HG03045 (cell line): ENCODE results near the gene GEMIN2.
"Not testable (repeated sequence)": the region's sequence is repeated elsewhere in the genome, so short reads cannot be mapped to it uniquely, and the experiment has no call there.

Experiments
- ATAC-seq: cut with Tn5 transposase; IDR thresholded peaks from one replicate; pipeline ENCODE4 v1.9.1; 2021; ENCODE audit warnings: mild to moderate bottlenecking, moderate library complexity; ENCODE audit not compliant: unreplicated experiment

GEMIN2 gene

DNA sequence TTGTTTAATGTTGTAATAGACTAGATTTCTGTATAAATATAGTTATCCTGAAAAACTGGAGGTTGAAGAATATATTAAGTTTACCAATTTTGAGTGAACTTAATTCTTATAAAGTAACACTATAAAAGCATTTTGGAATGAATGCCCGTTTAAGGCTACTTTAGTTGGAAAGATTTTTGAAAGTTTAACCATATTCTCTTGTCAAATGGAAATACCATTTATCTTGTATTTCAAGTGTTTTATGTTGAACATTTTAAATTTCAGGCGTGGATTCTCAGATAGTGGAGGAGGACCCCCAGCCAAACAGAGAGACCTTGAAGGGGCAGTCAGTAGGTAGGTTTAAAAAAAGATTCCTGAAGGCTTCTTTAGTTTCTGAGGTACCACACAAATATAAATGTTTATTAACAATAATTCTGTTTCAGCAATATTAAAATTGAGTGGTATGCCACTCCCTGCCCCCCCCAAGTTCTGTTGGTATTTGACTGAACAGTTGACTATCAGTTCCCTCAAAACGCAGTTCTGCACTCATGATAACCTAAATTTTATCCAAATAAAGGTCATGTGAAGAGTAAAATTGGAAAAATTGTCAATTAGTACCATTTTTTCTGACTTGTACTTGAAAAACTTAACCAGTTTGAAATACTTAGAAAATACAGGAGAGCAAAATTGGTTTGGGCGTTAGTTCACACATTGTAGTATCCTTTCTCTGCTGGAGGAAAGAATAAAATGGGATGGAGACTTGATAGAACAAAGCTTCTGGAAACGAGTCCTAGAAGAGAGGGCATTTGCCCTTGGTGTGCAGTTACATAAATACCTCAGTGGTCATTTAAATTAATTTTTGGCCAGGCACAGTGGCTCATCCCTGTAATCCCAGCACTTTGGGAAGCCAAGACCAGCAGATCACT lies 62.4 kb downstream of the GEMIN2 start:
- no peak for ATAC-seq

DNA sequence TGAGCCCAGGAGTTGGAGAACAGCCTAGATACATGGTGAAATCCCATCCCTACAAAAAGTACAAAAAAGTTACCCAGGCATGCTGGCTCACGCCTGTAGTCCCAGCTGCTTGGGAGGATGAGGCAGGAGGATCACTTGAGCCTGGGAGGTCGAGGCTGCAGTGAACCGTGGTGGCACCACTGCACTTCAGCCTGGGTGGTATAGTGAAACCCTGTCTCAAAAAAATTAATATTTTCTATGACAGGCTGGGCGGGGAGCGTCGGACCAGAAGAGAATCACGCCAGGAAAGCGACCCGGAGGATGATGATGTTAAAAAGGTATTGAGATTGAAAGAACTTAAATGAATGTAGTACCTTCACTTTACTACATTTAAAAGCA lies 63.0 kb downstream of the GEMIN2 start:
- ATAC-seq, result no peak

DNA sequence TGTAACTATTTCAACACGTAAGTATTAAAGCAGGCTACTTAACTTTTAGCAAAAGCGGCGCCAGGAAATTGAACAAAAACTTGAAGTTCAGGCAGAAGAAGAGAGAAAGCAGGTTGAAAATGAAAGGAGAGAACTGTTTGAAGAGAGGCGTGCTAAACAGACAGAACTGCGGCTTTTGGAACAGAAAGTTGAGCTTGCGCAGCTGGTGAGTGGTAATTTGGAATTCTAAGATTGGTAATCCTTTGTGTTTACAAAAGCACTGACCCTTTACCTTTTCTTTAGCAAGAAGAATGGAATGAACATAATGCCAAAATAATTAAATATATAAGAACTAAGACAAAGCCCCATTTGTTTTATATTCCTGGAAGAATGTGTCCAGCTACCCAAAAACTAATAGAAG lies 64.9 kb downstream of the GEMIN2 start:
- no peak for ATAC-seq

DNA sequence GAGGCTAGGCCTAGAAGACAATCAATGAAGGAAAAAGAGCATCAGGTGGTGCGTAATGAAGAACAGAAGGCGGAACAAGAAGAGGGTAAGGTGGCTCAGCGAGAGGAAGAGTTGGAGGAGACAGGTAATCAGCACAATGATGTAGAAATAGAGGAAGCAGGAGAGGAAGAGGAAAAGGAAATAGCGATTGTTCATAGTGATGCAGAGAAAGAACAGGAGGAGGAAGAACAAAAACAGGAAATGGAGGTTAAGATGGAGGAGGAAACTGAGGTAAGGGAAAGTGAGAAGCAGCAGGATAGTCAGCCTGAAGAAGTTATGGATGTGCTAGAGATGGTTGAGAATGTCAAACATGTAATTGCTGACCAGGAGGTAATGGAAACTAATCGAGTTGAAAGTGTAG lies 66.4 kb downstream of the GEMIN2 start:
- ATAC-seq, result no peak

DNA sequence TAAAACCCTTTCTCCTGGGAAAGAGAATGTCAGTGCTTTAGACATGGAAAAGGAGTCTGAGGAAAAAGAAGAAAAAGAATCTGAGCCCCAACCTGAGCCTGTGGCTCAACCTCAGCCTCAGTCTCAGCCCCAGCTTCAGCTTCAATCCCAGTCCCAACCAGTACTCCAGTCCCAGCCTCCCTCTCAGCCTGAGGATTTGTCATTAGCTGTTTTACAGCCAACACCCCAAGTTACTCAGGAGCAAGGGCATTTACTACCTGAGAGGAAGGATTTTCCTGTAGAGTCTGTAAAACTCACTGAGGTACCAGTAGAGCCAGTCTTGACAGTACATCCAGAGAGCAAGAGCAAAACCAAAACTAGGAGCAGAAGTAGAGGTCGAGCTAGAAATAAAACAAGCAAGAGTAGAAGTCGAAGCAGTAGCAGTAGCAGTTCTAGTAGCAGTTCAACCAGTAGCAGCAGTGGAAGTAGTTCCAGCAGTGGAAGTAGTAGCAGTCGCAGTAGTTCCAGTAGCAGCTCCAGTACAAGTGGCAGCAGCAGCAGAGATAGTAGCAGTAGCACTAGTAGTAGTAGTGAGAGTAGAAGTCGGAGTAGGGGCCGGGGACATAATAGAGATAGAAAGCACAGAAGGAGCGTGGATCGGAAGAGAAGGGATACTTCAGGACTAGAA lies 67.0 kb downstream of the GEMIN2 start:
- ATAC-seq, result no peak

DNA sequence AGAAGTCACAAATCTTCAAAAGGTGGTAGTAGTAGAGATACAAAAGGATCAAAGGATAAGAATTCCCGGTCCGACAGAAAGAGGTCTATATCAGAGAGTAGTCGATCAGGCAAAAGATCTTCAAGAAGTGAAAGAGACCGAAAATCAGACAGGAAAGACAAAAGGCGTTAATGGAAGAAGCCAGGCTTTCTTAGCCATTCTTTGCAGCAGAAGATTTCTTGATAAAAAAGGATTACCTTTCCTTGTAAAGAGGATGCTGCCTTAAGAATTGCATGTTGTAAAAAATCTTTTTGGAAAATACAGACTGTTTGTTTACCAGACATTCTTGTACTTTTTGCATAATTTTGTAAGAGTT lies 67.5 kb downstream of the GEMIN2 start:
- no peak for ATAC-seq

DNA sequence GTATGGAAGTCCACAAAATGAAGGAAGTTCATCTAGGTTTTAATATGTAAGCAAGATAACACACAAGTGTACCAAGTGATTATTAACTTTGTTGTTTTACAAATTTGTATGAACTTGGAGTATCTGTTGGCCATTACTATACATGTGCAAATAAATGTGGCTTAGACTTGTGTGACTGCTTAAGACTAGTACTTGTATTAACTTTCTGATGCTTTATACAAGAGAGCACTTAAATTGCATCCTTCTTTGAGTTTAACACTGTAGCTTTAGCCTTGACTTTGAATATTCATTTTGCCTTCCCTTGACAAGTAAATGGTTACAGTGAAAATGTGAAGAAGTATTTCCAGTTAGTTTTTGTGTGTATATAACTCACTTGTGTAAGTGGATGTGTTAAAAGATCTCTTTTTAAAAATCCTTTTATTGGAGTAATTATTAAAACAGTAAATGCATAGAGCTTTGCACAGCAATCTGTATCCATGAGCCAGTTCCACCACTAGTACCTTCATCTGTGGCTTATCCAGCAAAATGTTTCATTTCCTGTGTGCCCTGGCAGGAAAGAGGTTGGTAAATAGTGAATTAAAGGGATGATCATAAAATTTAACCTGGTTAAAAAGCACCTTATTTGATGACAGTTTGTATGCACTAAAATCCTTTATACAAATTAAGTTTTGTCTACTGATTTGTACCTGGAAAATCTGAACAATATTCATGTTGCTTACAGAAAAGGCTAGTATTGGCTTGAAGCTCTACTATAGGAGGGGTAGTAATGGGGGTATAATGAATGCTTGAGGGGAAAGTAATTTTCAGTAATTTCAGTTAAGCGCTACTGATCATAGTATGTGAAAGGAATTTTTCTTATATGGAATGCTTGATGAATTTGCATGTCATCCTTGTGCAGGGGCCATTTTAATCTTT lies 68.9 kb downstream of the GEMIN2 start:
- ATAC-seq, result no peak

DNA sequence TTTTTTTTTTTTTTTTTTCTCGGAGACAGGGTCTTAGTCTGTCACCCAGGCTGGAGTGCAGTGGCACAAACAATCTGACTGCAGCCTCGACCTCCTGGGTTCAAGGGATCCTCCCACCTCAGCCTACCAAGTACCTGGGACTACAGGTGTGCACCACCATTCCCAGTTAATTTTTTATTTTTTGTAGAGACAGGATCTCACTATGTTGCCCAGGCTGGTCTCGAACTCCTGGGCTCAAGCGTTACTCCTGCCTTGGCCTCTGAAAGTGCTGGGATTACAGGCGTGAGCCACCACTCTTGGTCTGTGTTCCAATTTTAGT lies 69.5 kb downstream of the GEMIN2 start:
- ATAC-seq, result not testable (repeated sequence)

DNA sequence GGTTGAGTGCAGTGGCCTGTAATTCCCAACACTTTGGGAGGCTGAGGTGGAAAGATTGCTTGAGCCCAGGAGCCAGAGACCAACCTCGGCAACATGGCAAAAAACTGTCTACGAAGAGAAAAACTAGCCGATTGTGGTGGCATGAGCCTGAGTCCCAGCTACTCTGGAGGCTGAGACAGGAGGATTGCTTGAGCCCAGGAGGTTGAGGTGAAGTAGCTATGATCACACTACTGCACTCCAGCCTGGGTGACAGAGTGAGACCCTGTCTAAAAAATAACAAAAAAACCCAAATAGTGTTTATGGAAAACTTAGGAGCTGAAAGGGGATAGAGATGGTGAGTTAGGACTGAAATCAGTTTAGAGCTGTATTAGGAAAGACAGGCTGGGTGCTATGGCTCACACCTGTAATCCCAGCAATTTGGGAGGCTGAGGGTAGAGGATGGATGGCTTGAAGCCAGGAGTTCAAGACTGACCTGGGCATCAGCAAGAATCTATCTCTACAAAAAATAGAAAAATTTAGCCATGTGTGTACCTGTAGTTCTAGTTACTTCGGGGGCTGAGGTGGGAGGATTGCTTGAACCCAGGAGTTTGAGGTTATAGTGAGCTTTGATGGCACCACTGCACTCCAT lies 70.6 kb downstream of the GEMIN2 start:
- ATAC-seq, result no peak

DNA sequence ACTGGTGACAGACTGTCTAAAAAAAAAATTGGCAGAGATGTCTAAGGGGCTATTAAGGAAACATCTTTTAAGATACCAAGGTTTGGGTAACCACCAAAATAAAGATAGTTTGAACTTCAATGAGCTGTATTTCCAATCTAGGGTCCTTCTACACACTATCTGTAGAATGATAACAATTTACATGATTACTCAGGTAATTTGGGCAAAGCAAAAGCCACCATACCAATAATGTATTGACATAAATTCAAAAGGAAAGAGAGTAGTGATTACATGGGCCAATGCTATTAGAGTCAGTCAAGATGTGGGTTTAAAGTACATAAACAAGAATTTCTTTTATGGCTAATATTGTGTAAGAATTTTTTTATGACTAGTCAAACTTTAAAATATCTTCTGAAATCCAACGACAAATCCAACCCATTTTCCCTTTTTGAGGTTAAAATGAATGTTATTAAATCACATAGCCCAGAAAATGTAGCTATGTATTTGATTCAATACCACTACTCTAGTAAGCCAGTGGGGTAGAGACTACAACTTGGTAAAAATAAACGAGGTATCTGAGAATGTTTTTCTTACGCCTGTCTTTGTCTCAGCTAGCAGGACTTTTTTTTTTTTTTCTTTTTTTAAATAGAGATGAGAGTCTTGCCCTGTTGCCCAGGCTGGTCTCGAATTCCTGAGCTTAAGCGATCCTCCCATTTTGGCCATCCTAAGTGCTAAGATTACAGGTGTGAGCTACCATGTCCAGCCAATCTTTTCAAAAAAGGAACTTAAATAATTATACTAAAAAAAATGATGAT lies 71.3 kb downstream of the GEMIN2 start:
- no peak for ATAC-seq
